ENCODE measurements around the gene FAM81A.

GRCh38 chr15:59394166-59394661, 43.8 kb upstream of the FAM81A start:
- no peak for TF ChIP-seq CTCF (IDR thresholded peaks at IDR 0.05)
- no peak for TF ChIP-seq POLR2A (IDR thresholded peaks at IDR 0.05)

All from uterus (tissue), 2 donors.